Neural progenitor cell (in vitro differentiated cells): ENCODE results near the gene RAD52. TPM values are rescaled to one million over a fixed set of nuclear protein-coding genes. Genes with fewer than 3 reads are reported as not detected.

ENCODE experiments used
- DNase-seq: peaks from one replicate; pipeline ENCODE4 v3.0.0-alpha.2; 2016; ENCODE audit warnings: low spot score
- H2AFZ ChIP-seq: fragments of 200-600 bp; sonication (generic); replicated peaks from 2 replicates; pipeline ENCODE4 v1.6.1; 2016; ENCODE audit warnings: antibody characterized with exemption
- H3F3A ChIP-seq: fragments of 200-600 bp; sonication (generic); 2 replicates; pipeline ENCODE4 v1.6.1; 2016; ENCODE audit warnings: antibody characterized with exemption, low read depth
- H3K27ac ChIP-seq: fragments of 200-600 bp; sonication (generic); 2 replicates; pipeline ENCODE4 v1.5.1; 2016; ENCODE audit warnings: mild to moderate bottlenecking
- H3K27me3 ChIP-seq: fragments of 200-600 bp; sonication (generic); 2 replicates; pipeline ENCODE4 v1.6.1; 2016; ENCODE audit warnings: mild to moderate bottlenecking, moderate library complexity
- H3K36me3 ChIP-seq: fragments of 200-600 bp; sonication (generic); 2 replicates; pipeline ENCODE4 v1.5.1; 2016
- H3K4me1 ChIP-seq: fragments of 200-600 bp; sonication (generic); 2 replicates; pipeline ENCODE4 v1.6.1; 2016; ENCODE audit warnings: mixed run types
- H3K4me2 ChIP-seq: fragments of 200-600 bp; sonication (generic); 2 replicates; pipeline ENCODE4 v1.6.1; 2016
- H3K4me3 ChIP-seq: fragments of 200-600 bp; sonication (generic); 2 replicates; pipeline ENCODE4 v1.5.1; 2016
- H3K79me2 ChIP-seq: fragments of 200-600 bp; sonication (generic); 2 replicates; pipeline ENCODE4 v1.6.1; 2016; ENCODE audit warnings: low read depth
- H3K9ac ChIP-seq: fragments of 200-600 bp; sonication (generic); 2 replicates; pipeline ENCODE4 v1.6.1; 2016
- H3K9me3 ChIP-seq: fragments of 200-600 bp; sonication (generic); 2 replicates; pipeline ENCODE4 v1.5.1; 2016; ENCODE audit warnings: low read depth
- H4K20me1 ChIP-seq: fragments of 200-600 bp; sonication (generic); 2 replicates; pipeline ENCODE4 v1.6.1; 2016; ENCODE audit warnings: low read depth
- H3K27ac Mint-ChIP-seq: 3 replicates; pipeline ENCODE4 v1.8.0; 2021; ENCODE audit warnings: mixed read lengths
- H3K27me3 Mint-ChIP-seq: 2 replicates; pipeline ENCODE4 v1.8.0; 2022; ENCODE audit warnings: low read depth, mild to moderate bottlenecking, inconsistent platforms, moderate library complexity, mixed read lengths; ENCODE audit not compliant: insufficient read depth
- H3K36me3 Mint-ChIP-seq: 3 replicates; pipeline ENCODE4 v1.8.0; 2021; ENCODE audit warnings: mixed read lengths
- H3K4me1 Mint-ChIP-seq: 3 replicates; pipeline ENCODE4 v1.8.0; 2021; ENCODE audit warnings: mixed read lengths
- H3K4me3 Mint-ChIP-seq: 3 replicates; pipeline ENCODE4 v1.8.0; 2021; ENCODE audit warnings: mild to moderate bottlenecking, moderate library complexity, mixed read lengths
- H3K9me3 Mint-ChIP-seq: 3 replicates; pipeline ENCODE4 v1.8.0; 2020; ENCODE audit warnings: mixed read lengths
- EZH2 ChIP-seq: fragments of 200-600 bp; sonication (generic); IDR thresholded peaks from 2 replicates; pipeline ENCODE4 v1.6.1; 2017; ENCODE audit warnings: antibody characterized with exemption, mild to moderate bottlenecking, moderate library complexity
- EZH2phosphoT487 ChIP-seq: fragments of 200-600 bp; sonication (generic); IDR thresholded peaks from 2 replicates; pipeline ENCODE4 v1.6.1; 2017; ENCODE audit warnings: antibody characterized with exemption
- total RNA-seq: library from RNA; depleted of rRNA; stranded (reverse); fragments of >200 nt; gene quantifications from 2 replicates; pipeline ENCODE4 v1.2.3, GENCODE V29; 2015; ENCODE audit warnings: low replicate concordance
- TF ChIP-seq, protein P1 (sequence below): fragments of 200-600 bp; sonication (generic); IDR thresholded peaks from 2 replicates; pipeline ENCODE4 v1.5.1; 2017; ENCODE audit warnings: antibody characterized with exemption, mild to moderate bottlenecking

The RAD52 gene
- total RNA-seq, 1 donor from 2014 or later: 43.4 TPM

DNA sequence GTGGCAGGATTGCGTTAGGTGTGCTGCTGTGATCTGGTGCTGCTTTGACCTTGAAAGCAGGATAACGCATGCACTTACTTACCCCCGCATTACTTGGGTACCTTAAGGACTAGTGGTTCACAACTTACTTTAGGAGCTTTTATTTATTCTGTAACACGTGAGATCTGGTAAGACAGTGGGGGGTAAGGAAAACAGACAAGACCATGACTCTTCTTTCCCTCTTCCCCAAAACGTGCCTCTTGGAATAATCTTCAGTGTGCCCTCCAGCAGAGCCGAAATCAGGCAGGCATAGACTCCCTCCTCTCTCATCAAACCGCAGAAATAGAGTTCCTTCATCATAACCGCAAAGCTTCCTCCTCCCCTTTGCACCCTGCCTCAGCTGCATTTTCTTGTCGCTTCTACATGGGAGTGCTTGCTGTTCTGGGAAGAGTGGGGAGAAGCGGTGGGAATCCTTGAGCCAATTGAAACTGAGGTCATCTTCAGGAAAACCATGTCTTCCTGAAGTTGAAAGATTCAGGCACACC, 43.4 kb downstream of the RAD52 start:
- Histone ChIP-seq H3K27me3 (no peaks in the 10 kb centered on the region), H3K9ac (no peak overlapping the region), H3K79me2 (no peaks in the 10 kb centered on the region), H2AFZ (no peak overlapping the region), H3F3A (no peaks in the 10 kb centered on the region), H3K9me3 (no peaks in the 10 kb centered on the region), H3K4me1 (peaks cover 5% of the 10 kb centered on the region), H4K20me1 (peaks cover 25% of the 10 kb centered on the region), H3K4me2 (no peak overlapping the region), H3K4me3 (no peak overlapping the region), H3K36me3 (peaks cover 18% of the 10 kb centered on the region), H3K27ac (no peak overlapping the region)
- no peak overlapping the region for H3K4me3 Mint-ChIP-seq
- TF ChIP-seq EZH2phosphoT487 (no peak), EZH2 (no peak)
- TF ChIP-seq, protein P1, sequence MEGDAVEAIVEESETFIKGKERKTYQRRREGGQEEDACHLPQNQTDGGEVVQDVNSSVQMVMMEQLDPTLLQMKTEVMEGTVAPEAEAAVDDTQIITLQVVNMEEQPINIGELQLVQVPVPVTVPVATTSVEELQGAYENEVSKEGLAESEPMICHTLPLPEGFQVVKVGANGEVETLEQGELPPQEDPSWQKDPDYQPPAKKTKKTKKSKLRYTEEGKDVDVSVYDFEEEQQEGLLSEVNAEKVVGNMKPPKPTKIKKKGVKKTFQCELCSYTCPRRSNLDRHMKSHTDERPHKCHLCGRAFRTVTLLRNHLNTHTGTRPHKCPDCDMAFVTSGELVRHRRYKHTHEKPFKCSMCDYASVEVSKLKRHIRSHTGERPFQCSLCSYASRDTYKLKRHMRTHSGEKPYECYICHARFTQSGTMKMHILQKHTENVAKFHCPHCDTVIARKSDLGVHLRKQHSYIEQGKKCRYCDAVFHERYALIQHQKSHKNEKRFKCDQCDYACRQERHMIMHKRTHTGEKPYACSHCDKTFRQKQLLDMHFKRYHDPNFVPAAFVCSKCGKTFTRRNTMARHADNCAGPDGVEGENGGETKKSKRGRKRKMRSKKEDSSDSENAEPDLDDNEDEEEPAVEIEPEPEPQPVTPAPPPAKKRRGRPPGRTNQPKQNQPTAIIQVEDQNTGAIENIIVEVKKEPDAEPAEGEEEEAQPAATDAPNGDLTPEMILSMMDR: no peak
- peaks cover 10% of the 10 kb centered on the region for H3K4me1 Mint-ChIP-seq
- H3K27ac Mint-ChIP-seq: no peak overlapping the region
- H3K9me3 Mint-ChIP-seq: no peaks in the 10 kb centered on the region
- peaks cover 65% of the 10 kb centered on the region for H3K36me3 Mint-ChIP-seq
- DNase-seq: no peak
- no peaks in the 10 kb centered on the region for H3K27me3 Mint-ChIP-seq

DNA sequence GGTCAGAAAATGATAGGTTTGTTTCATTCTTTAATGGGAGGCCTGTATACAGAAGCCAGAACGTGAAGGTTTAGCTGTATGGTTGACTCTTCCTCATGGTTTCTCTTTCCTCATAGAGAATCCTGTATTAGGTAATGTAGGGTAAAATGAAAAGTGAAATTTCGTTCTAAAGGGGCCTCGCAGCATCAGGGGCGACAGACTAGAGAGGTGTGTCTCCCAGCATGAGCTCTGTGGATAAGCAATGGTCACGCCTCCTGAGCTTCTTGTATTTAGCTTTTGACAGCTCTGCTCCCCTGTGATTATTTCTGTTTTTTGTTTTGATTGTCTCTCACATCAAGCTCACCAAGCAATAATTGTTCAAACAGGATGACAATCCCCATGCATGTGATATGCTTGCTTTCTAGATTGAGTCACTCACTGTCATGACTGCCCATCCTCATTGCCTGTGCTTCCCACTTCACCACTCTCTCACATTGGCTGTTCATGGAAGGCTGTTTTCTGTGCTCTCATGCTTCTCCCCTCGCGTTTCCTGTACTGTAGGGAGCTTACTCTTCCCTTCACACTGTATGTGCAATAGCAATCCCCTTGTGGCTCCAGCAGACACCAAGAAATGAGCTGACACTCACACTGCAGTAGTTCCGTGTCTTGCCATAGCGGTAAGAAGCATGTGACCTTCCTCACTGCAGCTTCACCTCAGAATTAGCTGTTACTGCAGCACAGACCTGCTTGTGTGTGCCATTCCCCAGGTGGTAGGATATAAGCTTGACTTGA, 44.0 kb downstream of the RAD52 start:
- H3K36me3 Mint-ChIP-seq: peaks cover 67% of the 10 kb centered on the region
- no peak overlapping the region for H3K4me3 Mint-ChIP-seq
- peaks cover 25% of the 10 kb centered on the region for H4K20me1 ChIP-seq
- H3K79me2 ChIP-seq: no peaks in the 10 kb centered on the region
- no peaks in the 10 kb centered on the region for H3K27me3 Mint-ChIP-seq
- no peaks in the 10 kb centered on the region for H3K27me3 ChIP-seq
- no peak overlapping the region for H3K27ac ChIP-seq
- H3K9me3 Mint-ChIP-seq: no peaks in the 10 kb centered on the region
- TF ChIP-seq EZH2phosphoT487 (no peak), EZH2 (no peak)
- TF ChIP-seq, protein P1: no peak
- no peak for DNase-seq
- H3K4me1 ChIP-seq: peaks cover 5% of the 10 kb centered on the region
- no peak overlapping the region for H2AFZ ChIP-seq
- H3K4me2 ChIP-seq: no peak overlapping the region
- H3F3A ChIP-seq: no peaks in the 10 kb centered on the region
- H3K4me1 Mint-ChIP-seq: peaks cover 10% of the 10 kb centered on the region
- H3K27ac Mint-ChIP-seq: no peak overlapping the region
- no peak overlapping the region for H3K4me3 ChIP-seq
- H3K9ac ChIP-seq: no peak overlapping the region
- H3K9me3 ChIP-seq: no peaks in the 10 kb centered on the region
- peaks cover 22% of the 10 kb centered on the region for H3K36me3 ChIP-seq

DNA sequence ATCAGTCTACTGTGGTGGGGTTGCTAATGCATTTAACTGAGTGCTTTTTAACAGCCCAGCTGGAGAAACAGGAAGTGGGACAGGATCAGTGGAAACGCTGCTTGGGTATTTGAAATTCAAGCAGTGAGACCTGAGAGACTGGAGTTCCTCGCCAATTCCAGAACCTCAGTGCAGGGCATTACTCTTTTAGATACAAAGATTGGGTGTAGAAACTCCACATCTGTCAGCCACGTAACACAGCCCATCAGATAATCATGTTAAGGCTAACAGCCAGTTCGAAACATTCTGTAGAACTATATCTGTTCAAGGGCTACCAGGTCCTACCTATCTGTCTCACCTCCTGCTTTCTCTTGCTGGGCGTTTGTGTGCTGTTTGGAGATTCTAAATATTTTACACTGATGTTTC, 45.5 kb downstream of the RAD52 start:
- no peak overlapping the region for H3K27ac ChIP-seq
- peaks cover 3% of the 10 kb centered on the region for H3K4me1 ChIP-seq
- no peak overlapping the region for H3K4me2 ChIP-seq
- peaks cover 9% of the 10 kb centered on the region for H3K36me3 ChIP-seq
- no peak for DNase-seq
- Mint-ChIP-seq H3K27ac (no peak overlapping the region), H3K9me3 (no peaks in the 10 kb centered on the region), H3K4me1 (peaks cover 10% of the 10 kb centered on the region), H3K36me3 (peaks cover 62% of the 10 kb centered on the region), H3K27me3 (no peaks in the 10 kb centered on the region), H3K4me3 (no peak overlapping the region)
- no peaks in the 10 kb centered on the region for H3K9me3 ChIP-seq
- TF ChIP-seq, protein P1: no peak
- TF ChIP-seq EZH2phosphoT487: no peak
- no peak for TF ChIP-seq EZH2
- no peaks in the 10 kb centered on the region for H3F3A ChIP-seq
- no peak overlapping the region for H3K4me3 ChIP-seq
- peaks cover 23% of the 10 kb centered on the region for H4K20me1 ChIP-seq
- H2AFZ ChIP-seq: no peak overlapping the region
- H3K9ac ChIP-seq: no peak overlapping the region
- no peaks in the 10 kb centered on the region for H3K27me3 ChIP-seq
- H3K79me2 ChIP-seq: no peaks in the 10 kb centered on the region
